ENCODE results near the gene NFE2L3.
"Not testable (repeated sequence)": the region's sequence is repeated elsewhere in the genome, so short reads cannot be mapped to it uniquely, and the experiment has no call there.

Gene NFE2L3

DNA sequence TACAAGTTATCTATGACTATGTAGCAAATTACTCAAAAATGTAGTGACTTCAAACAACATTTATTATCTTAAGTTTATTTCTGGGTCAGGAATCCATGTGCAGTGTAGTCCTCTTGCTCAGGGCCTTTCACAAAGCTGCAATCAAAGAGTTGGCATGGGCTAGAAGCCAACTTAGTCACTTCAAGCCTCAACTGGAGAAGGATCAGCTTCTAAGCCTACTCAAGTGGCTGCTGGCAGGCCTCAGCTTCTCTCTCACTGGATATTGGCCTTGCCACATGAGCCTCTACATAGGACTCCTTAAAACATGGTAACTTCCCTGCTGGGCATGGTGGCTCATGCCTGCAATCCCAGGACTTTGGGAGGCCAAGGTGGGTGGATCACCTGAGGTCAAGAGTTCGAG lies 5.0 kb upstream of the NFE2L3 start:
- no peak for DNase-seq (ENCODE audit: low read depth)

DNA sequence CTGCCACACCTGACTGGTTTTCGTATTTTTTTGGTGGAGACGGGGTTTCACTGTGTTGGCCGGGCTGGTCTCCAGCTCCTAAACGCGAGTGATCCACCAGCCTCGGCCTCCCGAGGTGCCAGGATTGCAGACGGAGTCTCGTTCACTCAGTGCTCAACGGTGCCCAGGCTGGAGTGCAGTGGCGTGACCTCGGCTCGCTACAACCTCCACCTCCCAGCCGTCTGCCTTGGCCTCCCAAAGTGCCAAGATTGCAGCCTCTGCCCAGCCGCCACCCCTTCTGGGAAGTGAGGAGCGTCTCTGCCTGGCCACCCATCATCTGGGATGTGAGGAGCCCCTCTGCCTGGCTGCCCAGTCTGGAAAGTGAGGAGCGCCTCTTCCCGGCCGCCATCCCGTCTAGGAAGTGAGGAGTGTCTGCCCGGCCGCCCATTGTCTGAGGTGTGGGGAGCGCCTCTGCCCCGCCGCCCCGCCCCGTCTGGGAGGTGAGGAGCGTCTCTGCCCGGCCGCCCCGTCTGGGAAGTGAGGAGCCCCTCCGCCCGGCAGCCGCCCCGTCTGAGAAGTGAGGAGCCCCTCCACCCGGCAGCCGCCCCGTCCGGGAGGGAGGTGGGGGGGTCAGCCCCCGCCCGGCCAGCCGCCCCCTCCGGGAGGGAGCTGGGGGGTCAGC lies 4.2 kb upstream of the NFE2L3 start:
- not testable (repeated sequence) for DNase-seq (ENCODE audit: low read depth)

DNA sequence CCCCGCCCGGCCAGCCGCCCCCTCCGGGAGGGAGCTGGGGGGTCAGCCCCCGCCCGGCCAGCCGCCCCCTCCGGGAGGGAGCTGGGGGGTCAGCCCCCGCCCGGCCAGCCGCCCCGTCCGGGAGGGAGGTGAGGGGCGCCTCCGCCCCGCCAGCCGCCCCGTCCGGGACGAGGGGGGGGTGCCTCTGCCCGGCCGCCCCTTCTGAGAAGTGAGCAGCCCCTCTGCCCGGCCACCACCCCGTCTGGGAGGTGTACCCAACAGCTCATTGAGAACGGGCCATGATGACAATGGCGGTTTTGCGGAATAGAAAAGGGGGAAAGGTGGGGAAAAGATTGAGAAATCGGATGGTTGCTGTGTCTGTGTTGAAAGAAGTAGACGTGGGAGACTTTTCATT lies 3.7 kb upstream of the NFE2L3 start:
- DNase-seq (ENCODE audit: low read depth): not testable (repeated sequence)

GRCh38 chr7:26149391-26149977 lies 2.5 kb upstream of the NFE2L3 start:
- DNase-seq (ENCODE audit: low read depth): no peak

GRCh38 chr7:26151096-26151495 lies 902 bp upstream of the NFE2L3 start:
- no peak for DNase-seq (ENCODE audit: low read depth)

DNA sequence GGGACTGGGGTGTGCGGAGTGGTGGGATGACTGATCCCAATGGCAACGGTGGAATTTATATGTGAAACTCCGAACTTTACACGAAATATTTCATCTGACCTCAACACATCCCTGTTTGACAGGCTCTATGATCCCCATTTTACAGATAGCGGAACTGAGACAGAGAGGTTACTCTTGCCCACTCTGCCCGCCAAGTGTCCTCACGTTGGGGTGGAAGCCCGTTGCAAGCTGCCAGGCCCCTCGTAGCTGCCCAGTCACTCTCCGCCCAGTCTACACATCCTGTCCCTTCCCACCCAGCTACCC lies 397 bp upstream of the NFE2L3 start:
- no peak for DNase-seq (ENCODE audit: low read depth)

DNA sequence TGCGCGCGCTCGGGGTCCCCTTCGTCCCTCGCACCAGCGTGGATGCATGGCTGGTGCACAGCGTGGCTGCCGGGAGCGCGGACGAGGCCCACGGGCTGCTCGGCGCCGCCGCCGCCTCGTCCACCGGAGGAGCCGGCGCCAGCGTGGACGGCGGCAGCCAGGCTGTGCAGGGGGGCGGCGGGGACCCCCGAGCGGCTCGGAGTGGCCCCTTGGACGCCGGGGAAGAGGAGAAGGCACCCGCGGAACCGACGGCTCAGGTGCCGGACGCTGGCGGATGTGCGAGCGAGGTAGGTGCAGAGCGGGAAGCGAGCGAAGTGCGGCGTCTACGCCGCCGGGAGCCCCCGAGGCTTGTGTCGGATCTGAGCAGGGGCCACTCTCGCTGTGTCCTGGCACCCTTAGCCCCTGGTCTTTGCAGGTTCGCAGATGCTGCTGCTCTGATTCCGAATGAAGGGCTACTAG lies 813 bp downstream of the NFE2L3 start:
- not testable (repeated sequence) for DNase-seq (ENCODE audit: low read depth)

- DNase-seq (ENCODE audit: low read depth): no peak
Observed at GRCh38 chr7:26153241-26153822, 1.3 kb downstream of the NFE2L3 start.

GRCh38 chr7:26153823-26154783 lies 2.1 kb downstream of the NFE2L3 start:
- no peak for DNase-seq (ENCODE audit: low read depth)

DNA sequence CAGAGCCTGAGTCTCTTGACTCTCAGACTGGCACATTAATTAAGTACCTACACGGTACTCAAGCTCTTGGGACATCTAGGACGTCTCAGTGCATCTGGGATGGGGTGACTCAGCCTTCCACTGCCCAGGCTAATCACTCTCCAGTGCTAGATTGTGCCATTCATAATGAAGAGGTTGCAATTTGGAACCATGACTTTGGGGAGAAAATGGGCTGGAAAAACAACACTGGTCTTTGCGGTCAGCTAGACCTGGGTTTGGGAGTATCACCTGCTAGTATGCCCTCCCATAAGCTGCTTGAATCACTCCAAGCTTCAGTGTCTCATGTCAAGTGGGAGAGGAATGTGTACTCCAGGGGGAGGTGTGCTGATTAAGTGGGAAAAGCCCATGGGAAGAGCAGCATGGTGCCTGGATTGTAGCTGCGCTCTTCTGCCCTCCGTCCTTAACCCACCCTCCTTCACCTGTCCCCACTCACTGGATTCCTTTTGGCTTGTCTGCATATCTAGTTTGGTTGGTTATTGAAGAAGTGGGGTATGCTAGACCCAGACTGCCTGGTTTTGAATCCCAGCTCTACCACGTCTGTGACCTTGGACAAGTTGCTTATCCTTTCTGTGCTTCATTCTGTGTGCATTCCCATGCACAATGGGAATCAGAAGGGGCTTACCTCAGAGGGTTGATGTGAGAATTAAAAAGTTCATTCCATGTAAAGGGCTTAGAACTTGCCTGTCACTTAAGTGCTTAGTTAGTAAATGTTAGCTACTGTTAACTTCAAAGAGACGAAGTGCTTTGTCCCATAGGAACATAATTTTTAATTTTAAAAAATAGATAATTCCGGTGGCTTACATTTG lies 3.8 kb downstream of the NFE2L3 start:
- no peak for DNase-seq (ENCODE audit: low read depth)

DNA sequence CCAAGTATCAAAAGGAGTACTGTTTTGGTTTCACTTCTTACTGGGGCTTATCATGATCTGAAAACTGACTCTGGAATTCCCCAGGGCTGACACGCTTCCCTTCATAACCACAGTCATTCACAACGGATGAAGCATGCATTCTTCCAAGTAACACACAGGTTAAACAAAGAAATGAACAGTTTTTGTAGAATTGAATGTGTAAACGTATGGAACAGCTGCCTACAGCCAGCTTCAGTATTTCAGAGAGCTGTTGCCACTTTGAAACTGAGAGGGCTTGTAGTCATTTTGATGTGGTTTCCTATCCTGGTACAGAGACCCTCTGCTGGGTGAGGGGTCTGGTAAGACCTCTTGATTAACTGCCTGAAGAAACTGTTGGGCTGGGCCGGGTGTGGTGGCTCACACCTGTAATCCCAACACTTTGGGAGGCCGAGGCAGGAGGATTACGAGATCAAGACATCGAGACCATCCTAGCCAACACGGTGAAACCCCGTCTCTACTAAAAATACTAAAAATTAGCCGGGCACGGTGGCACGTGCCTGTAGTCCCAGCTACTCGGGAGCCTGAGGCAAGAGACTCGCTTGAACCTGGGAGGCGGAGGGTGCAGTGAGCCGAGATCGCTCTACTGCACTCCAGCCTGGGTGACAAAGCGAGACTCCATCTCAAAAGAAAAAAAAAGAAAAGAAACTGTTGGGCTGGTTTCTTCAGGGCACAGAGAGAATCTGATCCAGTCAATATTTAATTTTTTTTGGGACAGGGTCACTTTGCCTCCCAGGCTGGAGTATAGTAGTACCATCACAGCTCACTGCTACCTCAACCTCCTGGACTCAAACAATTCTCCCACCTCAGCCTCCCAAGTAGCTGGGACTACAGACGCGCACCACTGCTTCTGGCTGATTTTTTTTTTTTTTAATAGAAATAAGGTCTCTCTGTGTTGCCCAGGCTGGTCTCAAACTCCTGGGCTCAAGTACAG lies 4.7 kb downstream of the NFE2L3 start:
- no peak for DNase-seq (ENCODE audit: low read depth)

DNA sequence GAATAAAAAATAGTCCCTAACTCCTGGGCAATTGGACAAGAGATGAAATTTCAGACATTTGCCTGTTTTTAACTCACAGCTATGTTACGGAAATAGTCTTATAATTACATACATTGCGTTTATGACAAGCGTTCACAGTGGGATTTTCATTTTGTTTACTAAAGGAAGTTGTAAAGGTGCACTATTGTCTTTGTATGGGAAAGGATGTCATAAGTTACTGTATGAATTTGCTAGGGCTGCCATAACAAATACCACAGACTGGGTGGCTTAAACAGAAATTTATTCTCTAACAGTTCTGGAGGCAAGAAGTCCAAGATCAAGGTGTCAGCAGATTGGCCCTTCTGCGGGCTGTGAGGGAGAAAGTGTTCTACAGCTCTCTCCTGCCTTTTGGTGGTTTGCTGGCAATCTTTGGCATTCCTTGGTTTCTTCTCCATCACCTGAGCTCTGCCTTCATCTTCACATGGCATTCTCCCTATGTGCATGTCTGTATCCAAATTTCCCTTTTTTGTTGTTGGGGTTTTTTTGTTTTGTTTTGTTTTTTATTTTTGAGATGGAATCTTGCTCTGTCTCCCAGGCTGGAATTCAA lies 5.6 kb downstream of the NFE2L3 start:
- DNase-seq (ENCODE audit: low read depth): no peak

GRCh38 chr7:26159243-26159642 lies 7.2 kb downstream of the NFE2L3 start:
- no peak for DNase-seq (ENCODE audit: low read depth)

- DNase-seq (ENCODE audit: low read depth): no peak
Observed at GRCh38 chr7:26160896-26161295, 8.9 kb downstream of the NFE2L3 start.

- no peak for DNase-seq (ENCODE audit: low read depth)
Observed at GRCh38 chr7:26162431-26162830, 10.4 kb downstream of the NFE2L3 start.

- not testable (repeated sequence) for DNase-seq (ENCODE audit: low read depth)
Observed at GRCh38 chr7:26163804-26164203, 11.8 kb downstream of the NFE2L3 start.

- no peak for DNase-seq (ENCODE audit: low read depth)
Observed at GRCh38 chr7:26165950-26166683, 14.1 kb downstream of the NFE2L3 start.

GRCh38 chr7:26166684-26167266 lies 14.8 kb downstream of the NFE2L3 start:
- no peak for DNase-seq (ENCODE audit: low read depth)

DNA sequence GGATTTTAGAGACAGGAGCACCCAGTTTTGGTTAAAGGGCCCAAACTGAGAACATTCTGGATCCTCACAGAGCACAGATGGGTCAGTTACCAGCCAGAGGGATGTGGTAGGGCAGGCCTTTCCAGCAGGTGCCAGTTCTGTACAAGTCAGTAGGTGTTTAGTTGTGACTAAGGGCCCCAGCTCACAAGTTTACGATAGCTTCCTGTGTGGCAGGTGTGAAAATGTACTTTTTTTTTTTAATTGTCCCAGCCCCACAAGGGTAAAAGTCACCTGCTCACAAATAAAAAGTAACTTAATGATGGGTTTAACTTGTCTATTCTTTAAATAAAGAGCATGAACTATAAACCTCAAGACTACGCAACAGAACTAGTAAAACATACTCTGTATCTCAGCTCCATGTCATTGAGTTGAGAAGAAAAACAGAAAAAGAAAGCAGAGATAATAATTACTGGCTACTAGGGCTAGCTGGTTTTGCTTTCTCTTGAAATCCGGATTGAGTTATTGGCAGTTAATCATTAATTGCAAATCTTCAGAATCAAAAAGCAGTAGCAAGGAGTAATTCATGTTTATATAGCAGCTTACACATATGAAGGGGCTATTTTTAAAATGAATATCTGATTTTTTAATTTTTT lies 15.4 kb downstream of the NFE2L3 start:
- no peak for DNase-seq (ENCODE audit: low read depth)

Data from stimulated activated CD8-positive, alpha-beta memory T cell treated with anti-CD3 and anti-CD28 coated beads, Interleukin-12 subunit alpha, Interleukin-12 subunit beta, amount 100 ng/mL, for 1 hour (primary cell).